NCI-H1417 (cell line): ENCODE measurements around the gene ZG16B.
A peak's percentile ranks its signal among the peaks of the same experiment; 100 is the strongest.

ENCODE experiments used
- DNase-seq, 3 experiments: peaks; one replicate each; lab custom pipeline; 2025; lab: John Stamatoyannopoulos, UW

Gene ZG16B

GRCh38 chr16:2806286-2806685 is 23.8 kb upstream of the ZG16B start:
- no peak for DNase-seq

DNA sequence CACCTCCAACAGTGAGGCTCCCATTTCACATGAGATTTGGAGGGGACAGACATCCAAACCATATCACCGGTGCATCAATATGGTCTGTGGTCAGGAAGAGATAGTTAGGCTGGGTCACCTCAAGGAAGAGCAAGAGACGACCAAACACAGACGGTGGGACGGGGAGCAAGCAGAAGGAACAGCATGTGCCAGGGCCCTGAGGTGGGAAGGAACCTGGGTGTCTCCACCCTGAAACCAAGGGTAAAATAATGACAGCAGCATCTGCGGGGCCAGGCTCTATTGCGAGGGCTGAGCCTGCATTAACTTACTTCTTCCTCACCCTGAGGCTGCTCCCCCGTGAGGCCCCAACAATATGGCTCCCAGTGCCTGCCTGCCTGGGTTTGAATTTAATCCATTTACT is 21.9 kb upstream of the ZG16B start:
- DNase-seq = no peak

DNA sequence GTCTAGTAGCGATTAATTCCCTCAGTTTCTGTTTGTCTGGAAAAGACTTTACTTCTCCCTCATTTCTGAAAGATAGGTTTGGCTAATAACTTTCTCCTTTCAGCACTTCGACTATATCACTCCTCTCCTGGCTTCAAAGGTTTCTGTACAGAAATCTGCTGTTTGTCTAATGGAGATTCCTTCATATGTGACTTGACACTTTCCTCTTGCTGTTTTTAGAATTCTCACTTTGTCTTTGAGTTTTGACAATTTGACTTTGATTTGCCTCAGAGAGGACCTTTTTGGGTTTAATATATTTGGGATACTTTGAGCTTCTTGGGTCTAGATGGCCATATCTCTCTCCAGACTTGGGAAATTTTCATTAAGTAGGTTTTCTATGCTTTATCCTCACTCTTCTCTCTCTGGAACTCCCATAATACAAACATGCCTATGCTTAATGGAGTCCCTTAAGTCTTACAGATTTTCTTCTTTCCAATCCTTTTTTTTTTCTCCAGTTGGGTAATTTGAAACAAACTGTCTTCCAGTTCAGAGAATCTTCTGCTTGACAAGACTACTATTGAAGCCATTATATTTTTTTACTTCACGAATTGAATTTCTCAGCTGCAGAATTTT is 20.8 kb upstream of the ZG16B start:
- DNase-seq = no peak

- DNase-seq = no peak
These were observed 19.5 kb upstream of the ZG16B start for GRCh38 chr16:2810651-2811050.

- no peak for DNase-seq
These were observed 18.2 kb upstream of the ZG16B start for GRCh38 chr16:2811703-2812471.

DNA sequence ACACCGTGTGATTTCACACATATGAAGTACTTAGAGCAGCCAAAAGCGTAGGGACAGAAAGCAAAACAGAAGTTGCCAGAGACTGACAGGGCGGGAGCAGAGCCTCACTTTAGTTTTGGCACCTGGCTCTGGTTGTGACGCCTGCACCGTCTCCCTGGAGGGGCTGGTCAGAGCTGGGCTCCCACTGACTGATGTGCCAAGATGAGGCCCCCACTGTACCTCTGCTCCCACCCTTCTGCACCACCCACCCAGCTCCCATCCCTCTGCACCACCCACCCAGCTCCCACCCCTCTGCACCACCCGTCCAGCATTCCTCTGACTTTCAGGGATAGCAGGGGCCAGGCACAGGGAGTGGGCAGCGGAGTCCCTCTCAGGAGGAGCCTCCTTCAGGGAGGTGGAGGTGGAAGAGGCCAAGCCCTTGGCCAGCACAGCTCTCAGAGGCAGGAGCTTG is 16.3 kb upstream of the ZG16B start:
- DNase-seq = no peak

DNA sequence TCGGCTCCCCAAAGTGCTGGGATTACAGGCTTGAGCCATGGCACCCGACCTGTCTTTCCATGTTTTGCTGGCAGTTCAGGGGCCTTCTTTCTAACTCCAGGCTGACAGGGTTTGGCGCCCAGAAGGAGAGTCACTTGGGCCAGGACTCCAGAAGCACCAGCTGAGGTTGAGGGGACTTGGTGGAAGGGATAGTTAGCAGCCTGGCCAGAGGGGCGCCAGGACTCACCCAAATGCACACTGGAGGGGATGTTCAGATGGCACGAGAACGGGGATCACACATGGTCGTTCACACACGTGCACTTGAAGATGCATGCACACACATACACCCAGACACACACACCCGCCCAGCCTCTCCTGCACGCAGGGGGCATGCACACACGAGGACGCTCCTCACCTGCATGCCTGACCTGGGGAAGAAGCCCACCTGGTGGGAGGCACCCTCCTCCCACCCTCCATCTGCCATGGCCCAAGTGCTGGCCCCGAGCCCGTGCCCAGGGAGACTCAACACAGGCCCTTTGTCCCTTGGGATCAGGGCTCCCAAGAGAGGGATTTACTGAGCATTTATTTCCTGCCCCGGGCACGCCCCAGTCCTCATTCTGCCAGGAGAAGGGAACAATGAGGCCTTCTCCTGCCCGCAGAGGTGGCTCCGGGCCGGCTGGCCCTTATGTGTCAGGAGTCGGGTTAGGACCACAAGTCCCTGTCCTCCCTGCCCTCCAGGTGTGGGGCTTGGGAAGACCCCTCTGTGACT is 15.4 kb upstream of the ZG16B start:
- DNase-seq = no peak

DNA sequence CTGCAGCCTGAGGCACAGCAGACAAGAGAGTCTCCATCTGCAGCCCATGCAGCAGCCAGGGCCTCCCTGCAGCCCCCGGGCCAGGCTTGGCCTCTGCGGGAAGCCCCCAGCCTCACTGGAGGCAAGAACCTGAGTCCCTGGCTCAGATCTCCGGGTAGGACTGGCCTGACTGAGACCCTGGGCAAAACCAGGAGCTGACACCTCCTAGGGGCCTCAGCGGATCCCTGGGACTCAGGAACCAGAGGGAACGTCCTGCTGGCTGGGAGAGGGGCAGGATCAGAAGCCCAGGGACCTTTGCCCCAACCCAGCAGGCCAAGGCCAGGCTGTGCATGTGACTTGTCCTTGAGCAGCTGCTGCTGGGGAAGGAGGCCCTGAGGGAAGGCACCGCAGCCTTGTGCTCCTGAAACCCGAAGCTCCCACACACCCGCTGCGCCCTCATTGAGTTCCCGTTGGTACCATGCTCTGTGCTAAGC is 14.8 kb upstream of the ZG16B start:
- DNase-seq = no peak

DNA sequence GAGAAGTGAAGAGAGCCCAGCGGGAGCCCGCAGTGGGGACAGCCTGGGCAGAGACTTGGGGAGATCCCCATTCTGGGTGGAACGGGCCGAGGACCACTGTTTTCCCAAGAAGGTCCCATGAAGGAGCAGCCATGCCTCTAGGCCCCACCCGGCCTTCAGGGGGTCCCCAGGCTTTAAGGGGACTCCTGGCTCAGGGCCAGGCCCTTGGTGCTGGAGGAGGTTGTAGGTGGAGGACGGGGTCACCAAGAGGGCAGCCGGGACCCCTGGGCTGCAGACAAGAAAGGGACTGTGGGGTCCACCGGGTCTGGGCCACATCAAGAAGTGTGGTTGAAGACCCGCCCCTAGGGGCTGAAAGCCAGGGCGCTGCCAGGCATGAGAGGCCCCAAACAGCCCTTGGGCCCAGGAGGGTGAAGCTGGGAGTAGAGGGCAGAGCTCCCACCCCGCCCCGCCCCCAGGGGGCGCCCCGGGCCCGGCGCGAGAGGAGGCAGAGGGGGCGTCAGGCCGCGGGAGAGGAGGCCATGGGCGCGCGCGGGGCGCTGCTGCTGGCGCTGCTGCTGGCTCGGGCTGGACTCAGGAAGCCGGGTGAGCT is 13.3 kb upstream of the ZG16B start, which contains the start of gene PRSS21:
Gene PRSS21, plus strand, starts transcription at position 487 of the 589 bp plus-strand sequence. Its CDS starts 32 bp downstream, at position 519.
- DNase-seq = no peak

GRCh38 chr16:2817340-2818271 is 12.5 kb upstream of the ZG16B start:
- peak in 1 of 3 experiments; percentile 8 for DNase-seq

DNA sequence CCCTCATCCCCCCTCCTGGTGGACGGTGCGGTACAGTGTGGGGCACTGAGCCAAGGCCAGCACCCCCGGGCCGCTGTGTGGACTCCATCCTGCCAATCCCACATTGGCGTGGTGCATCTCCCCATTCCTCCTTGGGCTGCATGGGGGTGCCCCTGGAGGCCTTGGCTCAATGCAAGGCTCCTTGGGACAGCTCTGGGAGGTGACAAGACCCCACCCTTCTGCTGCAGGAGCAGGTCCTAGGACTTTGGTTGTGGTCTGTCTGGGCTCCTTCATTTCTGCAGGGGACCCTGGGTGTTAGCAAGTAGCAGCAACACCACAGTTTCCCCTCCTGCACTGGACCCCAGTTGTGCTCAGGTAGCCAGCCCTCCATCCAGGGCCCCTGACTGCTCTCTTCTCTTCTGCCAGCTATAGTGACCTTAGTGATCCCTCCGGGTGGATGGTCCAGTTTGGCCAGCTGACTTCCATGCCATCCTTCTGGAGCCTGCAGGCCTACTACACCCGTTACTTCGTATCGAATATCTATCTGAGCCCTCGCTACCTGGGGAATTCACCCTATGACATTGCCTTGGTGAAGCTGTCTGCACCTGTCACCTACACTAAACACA is 11.7 kb upstream of the ZG16B start:
- no peak for DNase-seq

- no peak for DNase-seq
These were observed 10.7 kb upstream of the ZG16B start for GRCh38 chr16:2819179-2819938.

DNA sequence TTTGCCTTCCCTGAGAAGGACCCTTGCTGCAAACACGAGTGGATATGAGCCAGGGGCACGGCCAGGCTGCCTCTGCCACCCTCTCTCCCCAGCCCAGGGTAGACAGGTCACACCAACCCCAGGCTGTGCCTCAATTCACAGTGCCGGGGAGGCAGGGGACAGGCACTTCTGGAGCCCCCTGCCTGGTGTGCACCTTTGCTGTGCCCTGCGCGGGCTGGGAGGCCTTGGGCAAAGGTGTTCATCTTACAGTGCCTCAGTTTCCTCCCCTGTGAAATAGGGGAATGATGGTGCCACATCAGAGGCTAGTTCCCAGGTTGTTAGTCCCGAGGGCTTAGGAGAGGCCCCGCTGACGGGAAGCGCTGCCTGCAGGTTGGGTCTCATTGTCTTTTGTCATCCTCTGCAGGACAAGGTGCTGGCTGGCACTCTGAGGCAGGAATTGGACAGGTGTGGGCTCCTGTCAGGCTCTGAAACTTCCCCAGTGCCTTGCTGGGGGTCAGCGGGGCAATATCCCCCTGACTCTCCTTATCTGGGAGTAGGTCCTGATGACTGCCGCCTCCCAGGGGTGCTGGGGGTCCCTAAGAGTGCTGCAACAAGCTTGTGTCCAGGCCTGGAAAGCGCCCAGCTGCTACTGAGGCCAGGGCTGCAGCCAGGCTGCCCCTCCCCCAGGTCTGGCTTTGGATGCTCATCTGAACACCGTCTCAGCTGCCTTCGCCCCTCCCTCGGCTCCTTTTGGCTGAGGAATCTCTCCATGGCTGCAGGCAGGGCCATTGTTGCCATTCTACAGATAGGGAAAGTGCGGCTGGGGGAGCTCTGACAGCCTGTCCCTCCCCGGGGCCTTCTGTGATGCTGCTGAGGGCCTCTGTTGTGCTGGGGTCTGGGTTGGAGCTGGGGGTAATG is 9.9 kb upstream of the ZG16B start:
- DNase-seq = no peak

- no peak for DNase-seq
These were observed 9.1 kb upstream of the ZG16B start for GRCh38 chr16:2820836-2821486.

GRCh38 chr16:2821487-2822157 is 8.5 kb upstream of the ZG16B start:
- no peak for DNase-seq

DNA sequence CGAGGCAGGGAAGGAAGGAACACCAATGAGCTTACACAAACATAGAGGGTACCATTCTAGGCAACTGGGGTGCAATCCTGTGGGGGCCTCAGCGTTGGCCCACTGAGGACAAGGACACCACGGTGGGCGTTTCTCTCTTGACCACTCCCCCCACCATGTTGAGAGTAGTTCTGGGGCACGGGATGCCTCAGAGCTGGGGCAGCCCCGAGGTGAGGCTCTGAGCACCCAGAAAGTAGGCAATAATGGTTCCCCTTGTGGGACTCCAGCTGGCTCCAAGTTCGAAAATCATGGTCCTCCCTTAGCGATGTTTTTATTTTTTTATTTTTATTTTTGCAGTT is 8.0 kb upstream of the ZG16B start:
- DNase-seq = no peak

DNA sequence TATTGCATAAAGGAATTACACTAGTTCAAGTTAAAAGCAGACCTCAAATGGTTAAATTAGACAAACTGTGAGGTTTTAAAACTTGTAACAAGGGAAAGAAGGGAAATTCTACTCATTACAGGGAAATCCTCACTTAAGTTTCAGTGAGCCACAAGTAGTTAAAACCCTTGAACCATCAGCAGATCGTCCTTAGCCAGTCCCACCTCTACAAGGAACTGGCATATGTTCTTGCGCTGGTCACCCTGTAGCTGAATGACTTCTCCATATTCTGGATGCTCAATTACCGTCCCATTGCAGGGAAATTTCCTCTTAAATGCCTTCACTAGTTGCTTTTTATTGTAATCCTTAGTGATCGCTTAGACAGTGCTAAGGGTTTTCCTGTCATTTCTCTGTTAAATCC is 7.6 kb upstream of the ZG16B start:
- DNase-seq = no peak

- no peak for DNase-seq
These were observed 5.5 kb upstream of the ZG16B start for GRCh38 chr16:2824626-2825025.
